ENCODE results near the gene ATP10B.
A peak's percentile ranks its signal among the peaks of the same experiment; 100 is the strongest.

Gene ATP10B

DNA sequence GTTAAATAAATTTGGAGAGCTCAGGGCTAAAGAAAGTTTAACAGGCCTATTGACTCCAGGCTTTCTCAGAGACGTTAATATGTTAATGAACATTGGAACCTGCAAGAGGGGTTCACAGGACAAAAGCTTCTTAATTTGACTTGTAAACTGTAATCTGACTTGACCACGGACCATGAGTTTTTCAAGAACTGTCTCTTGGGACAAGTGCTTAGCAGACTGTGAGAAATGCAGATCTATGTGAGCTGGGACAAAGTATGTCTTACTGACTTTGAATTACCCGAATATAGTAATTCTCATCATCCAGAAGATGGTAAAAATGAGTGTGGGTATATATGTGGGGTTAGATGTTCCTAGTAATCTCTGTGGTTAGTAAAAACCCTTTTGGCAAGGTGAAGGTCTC, 186.6 kb downstream of the ATP10B start:
- Mint-ChIP-seq H3K4me1 (ENCODE audit: low read depth) (no peaks in the 10 kb centered on the region), H3K36me3 (ENCODE audit: low read depth) (peaks cover 2% of the 10 kb centered on the region), H3K27me3 (ENCODE audit: low read depth) (peaks cover 7% of the 10 kb centered on the region), H3K9me3 (no peaks in the 10 kb centered on the region), H3K27ac (no peak overlapping the region), H3K4me3 (no peak overlapping the region)

DNA sequence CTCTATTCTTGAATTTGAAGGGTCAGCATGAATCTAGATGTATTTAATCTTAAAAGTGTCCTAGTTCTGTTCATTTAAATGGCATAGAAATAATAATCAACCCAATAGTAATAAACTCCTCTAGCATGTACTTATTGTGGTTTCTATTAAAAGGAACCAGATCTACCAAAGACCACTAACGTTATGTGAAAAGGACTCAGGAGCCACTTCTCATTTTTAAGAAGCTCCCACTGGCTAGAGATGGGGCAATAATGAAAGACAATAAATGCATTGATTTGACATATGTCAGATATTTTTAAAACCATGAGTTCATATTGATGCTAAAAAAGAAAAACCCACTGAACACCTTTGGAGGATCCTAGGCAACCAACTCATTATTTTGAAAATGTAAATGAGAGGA, 191.9 kb downstream of the ATP10B start:
- peaks cover 4% of the 10 kb centered on the region for H3K27me3 Mint-ChIP-seq (ENCODE audit: low read depth)
- no peak overlapping the region for H3K4me3 Mint-ChIP-seq
- H3K4me1 Mint-ChIP-seq (ENCODE audit: low read depth), result peaks cover 21% of the 10 kb centered on the region
- peaks cover 8% of the 10 kb centered on the region for H3K9me3 Mint-ChIP-seq
- H3K36me3 Mint-ChIP-seq (ENCODE audit: low read depth), result peaks cover 5% of the 10 kb centered on the region
- no peak overlapping the region for H3K27ac Mint-ChIP-seq

DNA sequence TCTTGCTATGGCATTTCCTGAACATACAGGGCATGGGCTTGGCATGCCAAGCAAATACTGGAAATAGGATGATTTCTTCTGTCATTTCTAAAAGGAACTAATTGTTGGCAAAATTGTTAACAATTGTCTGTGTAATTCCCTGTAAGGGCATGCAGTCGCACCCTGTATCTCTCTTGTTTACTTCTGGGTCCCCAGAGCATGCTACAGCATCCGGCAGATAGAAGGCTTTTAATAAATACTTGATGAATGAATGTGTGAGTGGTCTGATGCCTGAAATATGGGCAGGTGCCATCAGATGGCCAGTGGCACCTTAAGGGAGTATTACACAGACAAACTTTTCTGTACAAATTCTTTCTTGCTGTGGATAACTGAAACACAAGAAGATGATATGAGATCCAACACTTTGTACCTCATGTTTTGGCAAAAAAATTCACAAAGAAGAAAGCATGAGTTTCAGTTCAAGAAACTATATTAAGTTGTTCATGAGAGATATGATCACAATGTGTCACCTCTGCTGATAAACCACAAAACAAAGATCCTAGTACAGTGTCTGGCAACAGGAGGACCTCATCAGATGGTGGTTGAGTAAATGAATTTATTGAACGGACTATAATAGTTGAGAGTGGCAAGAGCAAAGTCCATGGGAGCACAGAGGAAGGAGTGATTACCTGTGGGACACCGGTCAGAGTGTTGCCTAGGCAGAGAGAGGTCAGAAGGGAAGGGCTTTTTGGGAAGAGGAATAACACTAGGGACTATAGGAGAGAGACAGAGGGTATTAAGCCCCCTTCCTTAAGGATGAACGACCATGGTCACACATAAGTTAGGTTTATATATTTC, 194.2 kb downstream of the ATP10B start:
- H3K4me1 Mint-ChIP-seq (ENCODE audit: low read depth), result peaks cover 21% of the 10 kb centered on the region
- H3K27ac Mint-ChIP-seq, result no peak overlapping the region
- no peak overlapping the region for H3K4me3 Mint-ChIP-seq
- peaks cover 5% of the 10 kb centered on the region for H3K36me3 Mint-ChIP-seq (ENCODE audit: low read depth)
- H3K27me3 Mint-ChIP-seq (ENCODE audit: low read depth), result peaks cover 4% of the 10 kb centered on the region
- H3K9me3 Mint-ChIP-seq, result peaks cover 8% of the 10 kb centered on the region

DNA sequence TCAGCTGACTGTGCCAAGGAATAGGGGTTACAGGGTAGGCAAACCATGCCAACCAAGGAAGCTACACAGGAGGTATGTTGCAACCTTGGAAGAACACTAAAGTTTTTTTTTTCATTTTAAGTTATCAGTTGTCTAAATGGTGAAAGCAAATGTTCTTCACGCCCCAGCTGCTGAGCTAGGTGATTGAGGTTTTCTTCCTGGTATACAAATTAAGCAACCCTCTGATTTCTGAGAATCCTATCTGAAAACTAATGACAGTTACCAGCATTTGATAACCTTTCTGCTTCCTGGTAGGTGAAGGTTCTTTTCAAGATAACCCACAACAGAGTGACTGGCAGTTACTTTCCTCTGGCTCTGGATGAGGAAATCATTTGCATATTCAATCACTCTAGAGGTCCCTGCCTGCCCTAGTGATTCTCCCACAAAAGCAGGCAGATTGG, 194.9 kb downstream of the ATP10B start:
- H3K27ac Mint-ChIP-seq, result peak overlapping the region; percentile 50
- peaks cover 5% of the 10 kb centered on the region for H3K36me3 Mint-ChIP-seq (ENCODE audit: low read depth)
- H3K4me1 Mint-ChIP-seq (ENCODE audit: low read depth), result peaks cover 21% of the 10 kb centered on the region
- peaks cover 4% of the 10 kb centered on the region for H3K27me3 Mint-ChIP-seq (ENCODE audit: low read depth)
- H3K4me3 Mint-ChIP-seq, result no peak overlapping the region
- peaks cover 8% of the 10 kb centered on the region for H3K9me3 Mint-ChIP-seq

DNA sequence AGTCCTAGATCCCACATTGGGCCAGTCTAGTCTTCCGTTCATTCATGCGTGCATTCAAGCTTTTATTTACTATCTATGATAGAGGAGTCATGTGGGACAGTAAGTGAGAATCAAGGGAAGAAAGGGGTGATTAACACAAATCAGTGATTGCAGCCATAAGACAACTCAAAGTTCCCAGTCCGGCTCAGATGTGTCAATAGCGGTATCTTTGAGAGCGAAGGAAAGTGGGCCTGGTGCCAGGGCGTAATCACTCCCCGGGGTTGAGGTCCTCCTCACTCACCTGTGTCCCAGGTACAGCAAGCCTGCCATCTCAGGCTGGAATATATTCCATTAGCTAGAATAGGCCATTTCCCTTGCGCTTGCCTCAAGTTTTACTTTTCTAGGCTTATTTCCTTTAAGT, 196.3 kb downstream of the ATP10B start:
- H3K4me1 Mint-ChIP-seq (ENCODE audit: low read depth), result peaks cover 21% of the 10 kb centered on the region

DNA sequence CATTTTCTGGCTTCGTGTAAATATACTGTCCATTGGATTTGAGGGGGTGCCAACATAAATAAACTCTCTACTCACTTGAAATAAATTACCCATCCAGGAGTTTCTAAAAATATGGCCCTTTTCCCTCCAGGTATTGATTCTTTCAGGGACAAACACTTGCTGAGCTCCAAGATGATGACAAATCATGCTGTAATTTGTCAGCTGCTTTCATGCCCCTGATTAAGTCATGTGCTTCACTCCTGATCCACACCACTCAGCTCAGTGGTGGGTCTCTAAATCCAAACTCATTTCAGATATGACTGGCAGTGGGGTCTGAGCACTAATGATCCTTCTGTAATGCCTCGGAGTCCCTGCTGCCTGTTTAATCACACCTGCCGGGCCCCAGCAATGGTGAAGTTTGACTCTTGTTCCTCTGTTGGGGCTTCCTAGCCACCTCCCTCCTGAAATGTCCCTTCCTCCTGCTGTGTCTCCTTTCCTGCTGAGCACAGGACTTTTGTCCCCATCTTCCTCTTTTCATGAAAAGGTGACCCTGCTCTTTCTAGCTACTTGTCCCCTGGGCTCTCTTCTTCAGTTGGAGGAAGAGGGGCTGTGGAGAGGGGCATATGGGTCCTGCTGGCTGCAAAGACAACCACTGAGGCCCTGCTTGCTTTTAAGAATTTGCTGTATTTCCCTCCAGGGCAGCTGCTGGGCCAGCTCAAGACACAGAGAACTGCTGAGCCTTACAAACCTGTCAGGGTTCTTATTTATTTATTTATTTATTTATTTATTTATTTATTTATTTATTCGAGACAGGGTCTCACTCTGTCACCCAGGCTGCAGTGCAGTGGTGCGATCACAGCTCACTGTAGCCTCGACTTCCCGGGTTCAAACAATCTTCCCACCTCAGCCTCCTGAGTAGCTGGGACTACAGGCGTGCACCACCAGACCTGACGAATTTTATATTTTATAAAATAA, 200.0 kb downstream of the ATP10B start:
- H3K4me3 Mint-ChIP-seq, result no peak overlapping the region
- H3K27ac Mint-ChIP-seq, result no peak overlapping the region
- peaks cover 9% of the 10 kb centered on the region for H3K4me1 Mint-ChIP-seq (ENCODE audit: low read depth)
- peaks cover 4% of the 10 kb centered on the region for H3K9me3 Mint-ChIP-seq
- no peaks in the 10 kb centered on the region for H3K27me3 Mint-ChIP-seq (ENCODE audit: low read depth)
- no peaks in the 10 kb centered on the region for H3K36me3 Mint-ChIP-seq (ENCODE audit: low read depth)

More for the DNA sequence above, 196.3 kb downstream of the ATP10B start:
- H3K4me3 Mint-ChIP-seq, result no peak overlapping the region
- no peak overlapping the region for H3K27ac Mint-ChIP-seq
- H3K27me3 Mint-ChIP-seq (ENCODE audit: low read depth), result peaks cover 4% of the 10 kb centered on the region
- peaks cover 4% of the 10 kb centered on the region for H3K36me3 Mint-ChIP-seq (ENCODE audit: low read depth)
- H3K9me3 Mint-ChIP-seq, result peaks cover 8% of the 10 kb centered on the region

DNA sequence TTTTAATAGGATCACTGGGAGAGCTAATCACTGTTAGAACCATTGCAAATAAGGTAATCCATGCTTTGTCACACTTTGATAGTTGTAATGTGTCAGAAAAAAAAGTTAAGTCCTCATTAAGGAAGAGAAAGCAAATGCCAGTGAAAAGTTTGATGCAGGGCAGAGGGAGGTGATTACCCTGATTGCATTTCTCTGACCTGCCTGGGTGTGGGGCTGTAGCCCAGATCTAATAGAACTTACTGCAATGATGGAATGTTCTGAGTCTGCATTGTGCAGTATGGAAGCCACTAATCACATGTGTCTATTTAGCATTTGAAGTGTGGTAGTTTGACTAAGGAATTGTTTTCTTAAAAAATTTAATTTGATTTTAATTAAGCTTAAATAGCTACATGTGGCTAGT, 202.7 kb downstream of the ATP10B start:
- no peak overlapping the region for H3K27ac Mint-ChIP-seq
- no peaks in the 10 kb centered on the region for H3K36me3 Mint-ChIP-seq (ENCODE audit: low read depth)
- H3K9me3 Mint-ChIP-seq, result no peaks in the 10 kb centered on the region
- H3K27me3 Mint-ChIP-seq (ENCODE audit: low read depth), result no peaks in the 10 kb centered on the region
- no peaks in the 10 kb centered on the region for H3K4me1 Mint-ChIP-seq (ENCODE audit: low read depth)
- H3K4me3 Mint-ChIP-seq, result no peak overlapping the region

DNA sequence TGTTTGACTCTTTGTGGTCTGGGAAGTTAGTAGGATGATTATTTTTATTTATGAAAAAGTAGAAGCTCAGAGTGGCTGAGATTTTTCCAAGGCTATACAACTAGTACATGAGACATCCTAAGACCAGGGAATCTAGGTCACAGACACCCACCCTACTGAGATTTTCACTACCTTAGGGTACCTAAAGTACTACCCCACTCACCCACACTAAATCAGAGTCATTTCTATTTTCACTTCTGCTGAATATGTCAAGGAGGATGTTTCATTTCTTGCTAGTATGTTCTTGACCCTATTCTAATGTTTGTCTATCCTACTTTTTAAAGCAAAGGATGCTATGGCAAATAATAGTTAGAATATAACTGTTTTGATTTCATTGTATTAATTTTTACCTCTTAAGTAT, 206.0 kb downstream of the ATP10B start:
- no peak overlapping the region for H3K4me3 Mint-ChIP-seq
- H3K4me1 Mint-ChIP-seq (ENCODE audit: low read depth), result no peaks in the 10 kb centered on the region
- H3K36me3 Mint-ChIP-seq (ENCODE audit: low read depth), result no peaks in the 10 kb centered on the region
- H3K9me3 Mint-ChIP-seq, result no peaks in the 10 kb centered on the region
- H3K27me3 Mint-ChIP-seq (ENCODE audit: low read depth), result no peaks in the 10 kb centered on the region
- no peak overlapping the region for H3K27ac Mint-ChIP-seq

DNA sequence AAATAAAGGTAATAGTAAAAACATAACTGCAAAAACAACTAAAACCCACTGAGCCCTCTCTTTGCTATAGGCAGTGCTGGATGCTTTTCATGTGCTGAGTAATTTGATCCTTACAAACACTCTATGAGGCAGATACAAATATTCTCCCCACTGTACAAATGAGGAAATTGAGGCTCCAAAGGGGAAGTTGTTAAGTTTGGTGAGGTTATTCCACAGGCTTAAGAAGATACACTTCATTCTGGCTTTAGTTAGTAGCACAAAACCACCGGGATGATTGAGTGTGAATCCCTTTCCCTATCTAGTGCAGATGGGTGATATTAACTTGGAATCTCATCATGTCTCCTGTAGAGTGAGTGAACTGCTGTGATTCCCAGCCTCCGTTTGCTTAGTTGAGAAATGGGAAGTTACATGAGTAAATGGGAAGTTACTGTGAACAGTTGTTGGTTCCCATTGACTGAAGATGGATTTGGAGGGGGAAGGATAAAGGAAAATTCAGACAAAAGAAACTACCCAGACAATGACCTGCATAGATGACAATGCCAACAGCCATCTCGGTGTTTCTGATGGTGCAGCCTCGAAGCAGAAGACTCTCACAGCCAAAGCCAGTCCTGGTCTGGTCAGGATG, 208.3 kb downstream of the ATP10B start:
- Mint-ChIP-seq H3K4me3 (no peak overlapping the region), H3K36me3 (ENCODE audit: low read depth) (no peaks in the 10 kb centered on the region), H3K9me3 (no peaks in the 10 kb centered on the region), H3K4me1 (ENCODE audit: low read depth) (no peaks in the 10 kb centered on the region), H3K27ac (no peak overlapping the region), H3K27me3 (ENCODE audit: low read depth) (peaks cover 5% of the 10 kb centered on the region)

DNA sequence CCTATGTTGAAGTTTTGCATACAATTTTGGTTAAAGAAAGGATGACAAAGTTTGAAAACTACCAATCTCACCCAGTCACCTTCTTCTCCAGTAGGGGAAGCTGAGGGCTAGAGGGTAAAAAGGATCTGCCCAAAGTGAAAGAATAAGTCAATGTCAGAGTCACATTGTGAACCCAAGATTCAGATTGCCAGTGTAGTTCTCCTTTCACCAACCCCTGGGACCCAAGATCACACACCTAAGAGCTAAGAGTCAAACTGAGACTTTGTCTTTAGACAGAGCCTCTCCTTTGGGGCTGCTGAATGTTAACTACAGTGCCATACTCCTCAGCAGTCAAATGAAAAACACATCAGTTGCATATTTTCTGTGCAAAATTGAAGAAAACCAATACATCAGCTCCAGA, 210.6 kb downstream of the ATP10B start:
- Mint-ChIP-seq H3K36me3 (ENCODE audit: low read depth) (no peaks in the 10 kb centered on the region), H3K27ac (no peak overlapping the region)

DNA sequence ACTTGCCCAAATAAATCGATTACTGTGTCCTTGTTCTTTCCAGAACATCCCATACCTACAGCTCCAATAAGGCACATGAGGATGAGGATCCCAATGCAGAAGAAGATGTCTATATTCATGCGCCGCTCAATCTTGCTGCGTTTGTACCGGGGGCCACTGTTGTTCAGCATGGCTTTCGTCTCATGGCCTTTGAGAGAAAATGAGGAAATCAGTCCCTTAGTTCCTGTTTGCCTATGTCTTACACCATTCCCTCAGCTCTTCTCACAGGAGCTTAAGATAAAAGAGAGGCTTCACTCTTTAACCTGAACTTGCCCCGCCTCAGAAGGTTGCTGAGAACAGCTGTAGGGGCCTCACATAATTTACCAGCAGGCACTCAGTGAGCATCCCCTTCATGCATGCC, 211.6 kb downstream of the ATP10B start:
- no peaks in the 10 kb centered on the region for H3K4me1 Mint-ChIP-seq (ENCODE audit: low read depth)
- peaks cover 5% of the 10 kb centered on the region for H3K27me3 Mint-ChIP-seq (ENCODE audit: low read depth)
- no peak overlapping the region for H3K4me3 Mint-ChIP-seq
- no peaks in the 10 kb centered on the region for H3K9me3 Mint-ChIP-seq
- no peak overlapping the region for H3K27ac Mint-ChIP-seq
- no peaks in the 10 kb centered on the region for H3K36me3 Mint-ChIP-seq (ENCODE audit: low read depth)

More for the DNA sequence above, 210.6 kb downstream of the ATP10B start:
- peaks cover 5% of the 10 kb centered on the region for H3K27me3 Mint-ChIP-seq (ENCODE audit: low read depth)
- no peaks in the 10 kb centered on the region for H3K9me3 Mint-ChIP-seq
- H3K4me1 Mint-ChIP-seq (ENCODE audit: low read depth), result no peaks in the 10 kb centered on the region
- no peak overlapping the region for H3K4me3 Mint-ChIP-seq

DNA sequence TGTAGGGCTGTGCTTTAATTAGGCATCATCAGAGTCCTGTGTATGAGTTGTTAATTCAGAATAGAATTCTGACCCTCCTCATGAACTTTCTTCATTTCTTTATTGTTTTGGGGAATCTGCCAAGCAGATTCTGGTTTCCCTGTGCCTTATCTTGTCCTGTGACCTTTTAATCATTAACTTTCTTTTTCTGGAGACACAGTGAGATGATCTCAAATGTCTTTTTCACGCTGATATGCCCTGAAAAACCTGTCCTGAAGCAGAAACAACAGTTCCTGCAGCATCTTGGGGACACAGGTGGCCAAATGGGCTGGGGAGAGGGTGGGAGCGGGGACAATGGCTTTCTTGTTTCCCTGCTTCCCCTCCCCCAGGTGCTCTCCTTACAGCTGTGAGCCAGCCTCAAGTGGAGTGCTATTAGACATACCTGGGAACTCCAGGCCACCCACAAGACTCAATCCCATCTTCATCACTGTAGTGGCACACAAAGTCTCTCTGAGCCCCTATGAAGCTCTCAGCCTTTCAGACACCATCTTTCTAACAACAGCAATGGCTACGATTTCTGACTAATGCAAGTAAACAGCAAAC, 213.8 kb downstream of the ATP10B start:
- Mint-ChIP-seq H3K9me3 (no peaks in the 10 kb centered on the region), H3K27ac (no peak overlapping the region), H3K4me3 (no peak overlapping the region), H3K36me3 (ENCODE audit: low read depth) (no peaks in the 10 kb centered on the region), H3K4me1 (ENCODE audit: low read depth) (no peaks in the 10 kb centered on the region), H3K27me3 (ENCODE audit: low read depth) (peaks cover 5% of the 10 kb centered on the region)

DNA sequence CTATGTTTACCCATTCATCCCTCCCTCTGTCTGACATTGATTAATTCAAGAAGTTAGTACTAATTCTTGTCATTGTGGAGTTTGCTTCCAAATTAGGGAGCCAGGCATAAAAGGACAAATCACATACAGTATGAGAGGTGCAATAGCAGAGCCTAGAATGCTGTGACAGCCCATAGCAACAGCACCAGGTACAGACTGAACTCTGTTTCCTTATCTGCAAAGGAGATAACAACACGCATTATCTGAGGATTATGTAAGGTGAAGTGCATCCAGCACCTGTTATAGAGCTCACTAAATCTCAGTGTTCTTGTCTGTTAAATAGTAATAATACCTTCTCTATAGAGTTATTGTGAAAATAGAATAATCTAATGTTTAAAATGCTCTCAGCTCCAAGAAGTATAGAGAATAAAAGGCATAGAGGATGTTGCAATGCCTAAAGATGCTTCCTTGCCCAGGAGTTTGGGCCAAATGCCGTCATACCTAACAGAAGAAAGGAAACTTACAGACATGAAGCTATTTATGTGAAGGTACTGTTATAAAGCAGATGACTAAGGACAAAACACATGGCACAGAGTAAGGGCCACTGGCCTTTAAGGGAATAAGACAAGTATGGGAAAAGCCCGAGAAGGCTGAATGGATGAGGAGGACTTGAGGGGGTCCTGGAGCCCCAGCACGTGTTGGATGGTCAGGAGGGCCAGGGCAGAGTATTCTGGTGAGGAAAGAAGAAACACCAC, 214.5 kb downstream of the ATP10B start:
- H3K9me3 Mint-ChIP-seq, result no peaks in the 10 kb centered on the region
- H3K4me1 Mint-ChIP-seq (ENCODE audit: low read depth), result no peaks in the 10 kb centered on the region
- no peaks in the 10 kb centered on the region for H3K36me3 Mint-ChIP-seq (ENCODE audit: low read depth)
- no peak overlapping the region for H3K4me3 Mint-ChIP-seq
- H3K27me3 Mint-ChIP-seq (ENCODE audit: low read depth), result peaks cover 5% of the 10 kb centered on the region
- no peak overlapping the region for H3K27ac Mint-ChIP-seq

DNA sequence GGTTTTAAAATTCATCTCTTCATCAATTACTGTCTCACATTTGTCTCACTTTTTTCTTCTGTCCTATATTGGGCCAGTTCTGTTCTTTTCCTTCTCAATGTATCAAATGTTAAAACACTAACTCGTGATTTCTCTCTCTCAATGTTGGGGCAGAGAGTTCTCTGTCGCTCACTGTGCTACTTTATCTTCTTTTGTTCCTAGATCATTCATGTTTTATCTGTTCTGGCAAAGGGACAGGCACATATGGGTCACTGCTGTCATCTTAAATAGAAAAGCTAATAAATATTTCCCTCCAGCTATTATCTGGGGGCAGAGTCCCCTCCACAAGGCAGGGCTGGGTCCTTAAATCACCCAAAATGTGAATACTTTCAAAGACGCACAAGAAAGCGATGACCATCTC, 216.3 kb downstream of the ATP10B start:
- H3K9me3 Mint-ChIP-seq, result no peaks in the 10 kb centered on the region
- H3K27me3 Mint-ChIP-seq (ENCODE audit: low read depth), result peaks cover 5% of the 10 kb centered on the region
- no peak overlapping the region for H3K4me3 Mint-ChIP-seq

More for the DNA sequence above, 216.3 kb downstream of the ATP10B start:
- Mint-ChIP-seq H3K27ac (no peak overlapping the region), H3K36me3 (ENCODE audit: low read depth) (no peaks in the 10 kb centered on the region), H3K4me1 (ENCODE audit: low read depth) (no peaks in the 10 kb centered on the region)

All from T-helper 1 cell treated with Interleukin-12 subunit alpha and Interleukin-12 subunit beta and Interleukin-4 antibody, amounts not matched to agents 30 μg/mL and 1 μg/mL, for 36 hours (primary cell).